ENCODE measurements around the gene ZFPL1.
"Not testable (repeated sequence)": the region's sequence is repeated elsewhere in the genome, so short reads cannot be mapped to it uniquely, and the experiment has no call there.

The ZFPL1 gene

DNA sequence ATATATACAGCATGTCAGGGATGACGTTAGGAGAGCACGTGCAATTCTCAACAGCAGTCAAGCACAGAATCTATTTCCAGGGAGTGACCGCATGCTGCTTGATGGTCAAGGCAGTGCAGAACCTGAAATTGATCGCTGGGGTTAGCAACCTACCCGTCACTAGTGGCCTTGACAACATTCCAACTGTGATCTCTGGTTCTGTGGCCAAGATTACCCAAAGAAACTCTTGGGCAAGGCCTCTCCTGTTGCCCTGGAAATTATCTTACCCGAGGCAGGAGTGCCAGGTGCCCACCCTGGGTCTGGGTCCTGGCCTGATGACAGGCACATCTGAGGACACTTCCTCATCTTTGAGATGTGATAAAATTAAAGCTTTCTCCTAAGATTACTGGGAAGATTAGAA is 29.8 kb downstream of the ZFPL1 start:
- no peak for DNase-seq (ENCODE audit: low read depth in 2 of 2, low spot score in 1 of 2)

DNA sequence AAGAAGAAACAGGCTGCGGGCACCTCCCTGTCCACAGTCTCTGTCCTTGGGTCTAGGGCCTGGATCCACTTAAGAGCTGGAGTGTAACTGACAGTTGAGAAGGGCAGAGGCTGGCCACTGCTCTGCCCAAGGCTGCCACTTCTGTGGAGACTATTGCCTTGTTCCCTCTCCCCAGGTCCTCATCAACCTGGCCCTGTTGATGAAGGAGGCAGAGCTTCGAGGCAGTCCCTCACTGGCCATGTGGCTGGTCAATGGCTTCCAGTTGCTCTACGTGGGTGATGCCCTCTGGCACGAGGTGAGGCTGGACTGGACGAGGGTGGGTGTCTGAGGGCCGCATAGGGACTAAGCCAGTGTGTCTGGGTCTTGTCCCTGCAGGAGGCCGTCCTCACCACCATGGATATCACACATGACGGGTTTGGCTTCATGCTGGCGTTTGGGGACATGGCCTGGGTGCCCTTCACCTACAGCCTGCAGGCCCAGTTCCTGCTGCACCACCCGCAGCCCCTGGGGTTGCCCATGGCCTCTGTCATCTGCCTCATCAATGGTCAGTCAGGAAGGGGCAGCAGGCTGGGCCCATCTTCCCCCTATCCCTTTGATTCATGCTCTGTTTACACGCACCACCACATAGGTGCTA is 30.6 kb downstream of the ZFPL1 start:
- DNase-seq (ENCODE audit: low read depth in 2 of 2, low spot score in 1 of 2) = no peak

DNA sequence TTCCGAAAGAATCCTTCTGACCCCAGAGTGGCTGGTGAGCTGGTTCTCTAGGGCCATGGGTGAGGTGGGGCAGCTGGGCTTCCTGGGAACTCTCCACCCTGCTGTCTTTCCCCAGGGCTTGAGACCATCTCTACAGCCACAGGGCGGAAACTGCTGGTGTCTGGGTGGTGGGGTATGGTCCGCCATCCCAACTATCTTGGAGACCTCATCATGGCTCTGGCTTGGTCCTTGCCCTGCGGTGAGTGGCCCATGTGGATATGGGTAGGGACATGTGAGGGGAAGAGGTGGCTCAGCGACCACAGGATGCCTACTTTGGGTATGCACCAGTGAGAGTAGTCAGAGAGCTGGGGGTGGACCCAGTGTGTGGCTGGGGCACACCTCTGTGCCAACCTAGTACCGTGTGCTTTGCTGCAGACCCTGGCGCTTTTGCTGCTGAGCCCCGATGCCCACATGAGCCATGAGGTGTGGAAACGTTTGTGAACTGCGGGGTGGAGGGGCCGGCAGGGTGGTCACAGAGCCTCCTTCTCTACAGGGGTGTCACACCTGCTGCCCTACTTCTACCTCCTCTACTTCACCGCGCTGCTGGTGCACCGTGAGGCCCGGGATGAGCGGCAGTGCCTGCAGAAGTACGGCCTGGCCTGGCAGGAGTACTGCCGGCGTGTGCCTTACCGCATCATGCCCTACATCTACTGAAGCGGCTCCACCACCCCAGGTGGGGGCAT is 31.5 kb downstream of the ZFPL1 start:
- no peak for DNase-seq (ENCODE audit: low read depth in 2 of 2, low spot score in 1 of 2)

DNA sequence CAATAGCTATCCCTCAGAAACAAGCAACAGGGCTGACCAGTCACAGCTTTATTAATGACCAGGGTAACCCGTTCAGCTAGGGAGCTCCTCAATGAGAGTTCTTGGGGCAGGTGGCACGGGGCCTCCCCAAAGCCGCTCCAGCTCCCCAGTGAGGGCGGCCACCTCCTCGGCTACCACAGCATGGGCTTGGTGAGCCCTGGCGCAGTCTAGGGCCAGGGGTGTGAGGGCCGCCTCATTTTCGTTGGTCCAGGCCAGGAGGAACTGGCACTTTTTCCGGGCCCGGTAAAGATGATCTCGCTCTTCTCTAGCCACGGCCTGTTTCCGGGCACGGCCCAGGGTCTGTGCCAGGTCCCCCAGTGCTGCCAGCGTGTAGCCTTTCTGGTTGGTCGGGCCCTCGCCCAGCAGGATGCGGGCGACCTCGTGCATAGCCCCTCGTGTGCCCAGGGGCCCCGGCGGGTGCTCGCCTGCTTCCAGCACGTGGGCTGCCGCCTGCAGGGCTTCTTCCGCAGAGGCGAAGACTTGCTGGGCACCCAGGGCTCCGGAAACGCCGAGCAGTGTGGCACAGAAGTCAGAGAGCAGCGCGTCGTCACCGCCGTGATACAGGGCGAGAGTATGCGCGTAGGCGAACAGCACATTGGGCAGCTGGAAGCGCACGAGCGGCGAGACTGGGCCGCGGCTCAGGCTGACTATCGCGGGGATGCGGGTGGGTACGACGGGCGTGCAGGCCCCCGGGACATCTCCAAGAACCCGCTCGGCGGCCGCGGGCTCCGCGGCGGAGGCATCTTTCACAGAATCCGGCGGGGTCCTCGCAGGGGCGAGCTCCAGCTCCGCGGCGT is 32.6 kb downstream of the ZFPL1 start:
- DNase-seq (ENCODE audit: low read depth in 2 of 2, low spot score in 1 of 2) = no peak

DNA sequence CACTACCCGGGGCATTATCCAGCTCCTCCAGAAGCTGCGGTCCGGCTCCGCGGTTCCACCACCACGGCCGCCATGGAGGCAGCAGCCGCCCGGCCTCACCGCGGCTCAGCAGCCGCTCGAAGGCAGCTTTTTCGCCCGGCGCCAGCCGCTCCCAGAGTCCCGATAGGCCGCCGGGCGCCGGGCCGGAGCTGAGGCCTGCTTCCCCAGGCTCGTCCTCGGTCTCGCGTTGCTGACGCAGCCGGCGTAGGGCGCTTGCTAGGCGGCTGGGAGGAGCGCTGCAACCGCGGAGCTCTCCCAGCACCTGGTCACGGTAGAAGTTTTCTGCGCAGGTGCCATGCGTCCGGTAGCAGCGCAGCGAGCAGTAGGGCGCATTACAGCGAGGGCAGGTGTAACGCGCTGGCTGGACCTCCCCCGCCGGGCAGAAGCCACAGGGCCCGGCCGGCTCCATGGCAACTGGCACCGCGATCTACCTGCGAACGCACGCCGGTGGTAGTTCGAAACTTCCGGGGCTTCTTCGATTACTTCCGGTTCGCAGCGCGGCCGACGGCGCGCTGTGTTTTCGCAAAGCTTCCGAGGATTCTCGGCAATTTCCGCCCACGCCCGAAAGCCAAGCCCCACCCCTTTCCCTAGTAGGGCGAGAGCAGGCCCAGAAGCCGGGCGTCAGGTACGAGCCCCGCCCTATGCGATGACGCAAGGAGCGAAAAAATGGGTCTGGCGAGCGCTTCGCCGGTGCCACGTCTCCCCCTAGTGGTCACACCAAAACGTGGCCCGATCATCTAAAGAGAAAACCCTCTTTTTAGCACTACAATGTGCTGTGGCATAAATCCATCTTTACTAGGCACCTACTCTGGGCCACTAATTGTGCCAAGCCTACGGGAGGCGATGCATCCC is 33.4 kb downstream of the ZFPL1 start, which contains the start of gene ZNHIT2:
ZNHIT2 (minus strand) TSS at position 496 of the 891 bp plus-strand sequence; CDS start at position 448, 48 bp downstream.
- peak; percentile 98 to 99 for DNase-seq (ENCODE audit: low read depth in 2 of 2, low spot score in 1 of 2)

DNA sequence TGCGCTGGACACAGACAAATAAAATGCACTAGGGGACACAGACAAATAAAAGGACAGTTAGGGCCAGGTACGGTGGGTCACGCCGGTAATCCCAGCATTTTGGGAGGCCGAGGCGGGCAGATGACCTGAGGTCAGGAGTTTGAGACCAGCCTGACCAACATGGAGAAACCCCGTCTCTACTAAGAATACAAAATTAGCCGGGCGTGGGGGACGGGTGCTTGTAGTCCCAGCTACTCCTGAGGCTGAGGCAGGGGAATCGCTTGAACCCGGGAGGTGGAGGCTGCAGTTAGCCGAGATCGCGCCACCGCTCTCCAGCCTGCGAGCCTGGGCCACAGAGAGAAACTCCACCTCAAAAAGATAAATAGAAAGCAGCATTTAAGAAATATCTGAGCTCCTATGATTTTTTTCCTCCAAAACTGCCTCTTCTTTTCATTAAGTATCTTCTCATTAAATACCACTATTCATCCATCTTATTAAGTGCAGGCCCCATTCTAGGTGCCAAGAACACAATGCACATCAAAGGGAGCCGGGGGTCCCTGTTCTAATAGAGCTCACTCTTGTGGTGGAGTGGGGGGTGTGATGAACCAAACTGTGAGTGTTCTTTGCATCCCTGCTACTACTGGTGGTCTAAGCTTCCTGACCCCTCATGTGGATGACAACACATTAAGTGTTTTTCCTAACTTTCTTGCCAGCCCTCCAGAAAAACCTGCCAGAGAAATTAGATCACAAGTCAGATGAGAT is 34.2 kb downstream of the ZFPL1 start:
- no peak for DNase-seq (ENCODE audit: low read depth in 2 of 2, low spot score in 1 of 2)

DNA sequence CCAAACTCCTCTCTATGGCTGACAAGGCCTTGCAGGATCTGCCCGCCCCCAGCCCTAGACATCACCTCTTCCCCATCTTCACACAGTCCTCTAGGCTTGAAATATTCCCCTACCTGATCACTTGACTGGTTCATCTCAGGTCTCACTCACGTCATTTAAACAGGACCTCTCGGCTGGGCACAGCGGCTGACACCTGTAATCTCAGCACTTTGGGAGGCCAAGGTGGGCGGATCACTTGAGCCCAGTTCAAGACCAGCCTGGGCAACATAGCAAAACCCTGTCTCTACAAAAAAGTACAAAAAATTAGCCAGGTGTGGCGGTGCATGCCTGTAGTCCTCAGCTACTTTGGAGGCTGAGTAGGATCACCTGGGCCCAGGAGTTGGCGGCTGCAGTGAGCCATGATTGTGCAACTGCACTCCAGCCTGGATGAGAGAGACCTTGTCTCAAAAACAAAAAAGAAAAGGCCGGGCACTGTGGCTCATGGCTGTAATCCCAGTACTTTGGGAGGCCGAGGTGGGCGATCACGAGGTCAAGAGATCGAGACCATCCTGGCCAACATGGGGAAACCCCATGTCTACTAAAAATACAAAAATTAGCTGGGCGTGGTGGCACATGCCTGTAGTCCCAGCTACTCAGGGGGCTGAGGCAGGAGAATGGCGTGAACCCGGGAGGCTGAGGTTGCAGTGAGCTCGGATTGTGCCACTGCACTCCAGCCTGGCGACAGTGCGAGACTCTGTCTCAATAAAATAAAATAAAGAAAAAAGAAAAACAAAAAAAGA is 35.1 kb downstream of the ZFPL1 start:
- DNase-seq (ENCODE audit: low read depth in 2 of 2, low spot score in 1 of 2) = not testable (repeated sequence)

DNA sequence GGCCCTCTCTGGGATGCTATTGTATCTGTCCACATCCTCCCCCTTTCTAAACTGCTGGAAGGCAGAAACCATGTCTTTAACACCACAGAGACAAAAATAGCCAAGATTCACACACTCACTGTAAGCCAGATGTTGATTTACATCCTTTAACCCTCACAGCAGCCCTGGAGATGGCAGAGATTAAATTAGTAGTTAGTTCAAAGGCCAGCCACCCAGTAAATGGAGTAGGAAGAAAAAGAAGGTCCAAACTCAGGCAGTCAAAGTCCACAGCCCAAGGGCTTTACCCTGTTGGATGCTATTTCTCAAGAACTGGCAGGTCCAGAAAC is 35.6 kb downstream of the ZFPL1 start:
- DNase-seq (ENCODE audit: low read depth in 2 of 2, low spot score in 1 of 2) = no peak

DNA sequence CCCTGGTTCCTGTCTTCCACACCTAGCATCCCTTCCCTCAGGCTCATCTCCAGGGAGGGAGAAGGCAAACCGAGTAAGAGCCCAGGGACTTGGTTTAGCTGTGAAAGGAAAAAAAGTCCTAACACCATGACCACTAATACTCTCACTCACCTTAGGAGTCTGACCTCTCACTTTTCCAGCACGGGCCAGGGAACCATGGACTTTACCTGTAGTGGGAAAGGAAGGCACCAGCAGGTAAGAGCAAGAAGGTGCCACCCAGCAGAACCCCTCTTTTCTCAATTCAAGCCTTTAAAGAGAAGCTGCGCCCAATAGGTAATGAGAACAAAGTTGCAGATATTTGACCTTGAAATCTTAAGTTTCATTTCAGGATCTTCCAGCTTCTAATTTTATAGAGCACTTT is 36.8 kb downstream of the ZFPL1 start:
- DNase-seq (ENCODE audit: low read depth in 2 of 2, low spot score in 1 of 2) = no peak

DNA sequence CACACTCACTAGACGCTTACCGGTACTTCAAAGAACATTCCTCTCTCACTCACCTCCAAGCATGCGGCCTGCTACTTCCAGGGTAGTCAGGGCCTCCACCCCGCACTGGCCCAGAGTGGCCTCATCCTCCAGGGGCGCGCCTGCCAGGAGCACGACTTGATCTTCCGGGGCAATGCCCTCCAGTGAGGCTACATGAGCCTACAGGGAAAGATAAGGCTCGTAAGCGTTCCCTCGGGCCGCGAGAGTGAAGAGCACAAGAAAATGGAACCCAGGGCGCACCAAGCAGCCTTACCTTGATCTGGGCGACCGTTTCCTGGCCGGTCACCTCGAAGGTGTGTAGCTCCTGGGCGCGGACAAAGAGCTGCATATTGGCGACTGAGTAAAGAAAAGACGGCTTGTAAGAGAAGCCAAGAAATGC is 37.4 kb downstream of the ZFPL1 start:
- no peak for DNase-seq (ENCODE audit: low read depth in 2 of 2, low spot score in 1 of 2)

DNA sequence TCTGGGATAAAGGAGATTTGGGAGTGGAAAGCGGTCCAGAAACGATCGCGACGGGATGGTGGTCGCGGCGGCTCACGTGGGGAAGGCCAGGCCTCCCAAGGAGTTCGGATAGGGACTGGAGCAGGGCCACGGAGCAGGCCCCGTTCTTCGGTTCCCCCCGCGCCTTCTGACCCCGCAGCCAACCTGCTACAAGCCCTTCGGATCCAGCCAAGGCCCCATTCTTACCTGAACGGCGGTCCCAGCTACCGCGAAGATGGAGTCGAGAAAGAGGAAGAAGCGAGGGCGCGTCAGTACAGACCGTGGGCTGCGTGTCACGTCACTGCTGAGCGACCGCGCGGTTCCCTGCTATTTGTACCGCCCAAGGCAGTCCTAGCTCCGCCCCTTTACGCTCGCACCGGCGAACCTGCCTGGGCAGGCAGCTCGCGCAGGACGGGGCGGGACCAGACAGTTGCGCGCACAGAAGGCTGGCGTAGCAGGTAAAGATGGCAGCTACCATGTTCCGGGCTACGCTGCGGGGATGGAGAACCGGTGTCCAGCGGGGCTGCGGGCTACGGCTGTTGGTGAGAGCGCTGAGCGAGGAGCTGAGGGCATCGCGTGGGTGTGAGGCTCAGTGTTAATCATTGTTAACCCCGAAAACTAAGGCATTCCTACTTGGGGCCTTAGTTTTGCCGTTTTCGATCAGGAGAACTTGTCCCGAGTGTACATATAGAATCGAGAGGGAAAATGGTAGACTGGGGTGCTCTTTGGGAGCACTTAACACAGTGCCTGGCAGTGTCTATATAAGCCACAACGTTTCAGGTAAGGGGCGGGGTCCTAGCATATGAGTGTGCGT is 38.1 kb downstream of the ZFPL1 start, which contains the start of the genes FAU and MRPL49:
FAU (minus strand) TSS at position 270 of the 832 bp plus-strand sequence. CDS start 321 bp downstream, outside the sequence.
MRPL49 (plus strand) TSS at position 457 of the 832 bp plus-strand sequence; CDS start at position 483, 26 bp downstream.
- DNase-seq (ENCODE audit: low read depth in 2 of 2, low spot score in 1 of 2) = peak; percentile 96 to 98

DNA sequence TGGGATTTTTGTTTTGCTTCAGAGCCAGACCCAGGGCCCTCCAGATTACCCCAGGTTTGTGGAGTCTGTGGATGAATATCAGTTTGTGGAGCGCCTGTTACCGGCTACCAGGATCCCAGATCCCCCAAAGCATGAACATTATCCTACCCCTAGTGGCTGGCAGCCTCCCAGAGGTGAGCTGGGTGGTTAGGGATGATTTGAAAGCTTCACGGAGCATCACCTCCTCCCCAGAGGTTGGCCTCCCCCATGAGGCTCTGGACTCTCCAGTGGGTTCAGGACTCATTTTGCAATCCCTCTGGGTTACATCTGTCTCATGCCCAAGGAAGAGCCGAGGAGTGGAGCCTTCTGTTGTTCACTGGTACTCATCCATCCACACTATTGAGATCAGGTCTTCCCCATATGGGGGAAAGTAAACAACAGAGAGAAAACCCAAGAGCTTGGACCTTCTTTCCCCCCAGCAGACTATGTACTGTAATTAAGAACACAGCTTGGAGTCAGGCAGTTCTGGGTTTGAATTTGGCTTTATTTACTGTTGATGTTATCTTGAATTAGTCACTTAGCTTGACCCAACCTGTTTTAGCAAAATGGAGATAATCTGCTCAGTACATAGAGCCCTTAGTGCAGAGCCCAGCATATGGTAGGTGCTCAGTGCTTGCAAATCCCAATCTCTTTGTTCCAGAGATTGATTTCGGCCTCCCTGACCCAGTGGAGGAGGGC is 40.6 kb downstream of the ZFPL1 start:
- DNase-seq (ENCODE audit: low read depth in 2 of 2, low spot score in 1 of 2) = no peak

DNA sequence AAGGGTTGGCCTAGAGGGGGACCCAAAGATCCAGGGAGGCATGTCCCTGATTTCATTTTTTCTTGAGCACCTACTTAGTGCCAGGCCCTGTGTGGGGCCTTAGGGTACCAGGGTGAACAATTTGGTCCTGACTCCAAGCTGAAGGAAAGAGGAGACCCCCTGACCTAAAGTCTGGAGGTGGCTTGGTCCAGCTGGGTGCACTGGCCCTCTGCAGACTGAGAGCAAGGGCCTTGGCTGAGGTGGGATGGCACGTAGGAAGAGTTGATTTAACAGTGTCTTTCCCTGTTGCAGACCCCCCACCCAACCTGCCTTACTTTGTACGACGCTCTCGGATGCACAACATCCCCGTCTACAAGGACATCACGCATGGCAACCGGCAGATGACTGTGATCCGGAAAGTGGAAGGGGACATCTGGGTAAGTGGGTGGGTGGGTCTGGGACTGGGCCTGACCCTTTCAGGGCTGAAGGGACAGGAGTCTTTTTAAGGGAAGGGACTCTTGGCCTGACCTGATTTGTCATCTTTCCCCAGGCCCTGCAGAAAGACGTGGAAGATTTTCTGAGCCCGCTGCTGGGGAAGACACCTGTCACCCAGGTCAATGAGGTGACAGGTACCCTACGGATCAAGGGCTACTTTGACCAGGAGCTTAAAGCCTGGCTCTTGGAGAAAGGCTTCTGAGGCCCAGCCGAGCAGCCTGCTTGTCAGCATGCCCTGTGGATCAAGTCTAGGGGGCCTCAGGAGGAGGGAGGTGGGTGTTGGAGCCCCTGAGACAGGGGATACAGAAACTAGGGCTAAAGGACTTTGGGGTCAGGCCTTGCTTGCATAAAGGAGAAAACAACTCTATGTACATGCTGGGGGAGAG is 41.4 kb downstream of the ZFPL1 start:
- no peak for DNase-seq (ENCODE audit: low read depth in 2 of 2, low spot score in 1 of 2)

DNA sequence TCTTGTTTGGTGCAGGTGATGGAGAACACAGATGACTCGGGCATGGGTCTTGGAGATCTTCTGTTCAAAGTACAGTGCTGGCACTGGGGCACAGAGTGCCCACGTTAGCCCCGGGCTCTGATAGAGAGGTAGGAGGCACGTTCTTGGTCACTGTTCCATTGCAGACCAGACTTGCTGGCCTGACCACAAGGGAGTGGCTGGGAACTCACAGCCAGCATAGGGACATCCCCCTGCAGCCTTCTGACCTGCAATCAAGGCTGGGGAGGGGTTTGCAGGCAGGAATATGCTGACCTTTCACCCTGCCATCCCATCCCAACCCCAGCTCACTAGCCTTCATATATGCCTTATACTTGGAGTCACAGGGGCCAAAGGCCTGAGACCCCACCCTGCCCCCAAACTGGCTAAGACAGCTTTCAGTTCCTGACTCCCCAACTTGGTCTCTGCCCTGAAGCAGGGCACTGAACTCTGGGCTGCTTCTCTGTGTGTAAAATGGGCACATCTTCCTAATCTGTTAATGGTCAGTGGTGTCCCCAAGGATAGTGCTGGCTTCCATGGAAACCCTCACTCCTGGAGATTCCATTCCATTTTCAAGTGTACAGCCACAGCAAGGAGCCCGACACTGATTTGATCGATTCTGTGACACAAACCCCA is 42.7 kb downstream of the ZFPL1 start:
- no peak for DNase-seq (ENCODE audit: low read depth in 2 of 2, low spot score in 1 of 2)

DNA sequence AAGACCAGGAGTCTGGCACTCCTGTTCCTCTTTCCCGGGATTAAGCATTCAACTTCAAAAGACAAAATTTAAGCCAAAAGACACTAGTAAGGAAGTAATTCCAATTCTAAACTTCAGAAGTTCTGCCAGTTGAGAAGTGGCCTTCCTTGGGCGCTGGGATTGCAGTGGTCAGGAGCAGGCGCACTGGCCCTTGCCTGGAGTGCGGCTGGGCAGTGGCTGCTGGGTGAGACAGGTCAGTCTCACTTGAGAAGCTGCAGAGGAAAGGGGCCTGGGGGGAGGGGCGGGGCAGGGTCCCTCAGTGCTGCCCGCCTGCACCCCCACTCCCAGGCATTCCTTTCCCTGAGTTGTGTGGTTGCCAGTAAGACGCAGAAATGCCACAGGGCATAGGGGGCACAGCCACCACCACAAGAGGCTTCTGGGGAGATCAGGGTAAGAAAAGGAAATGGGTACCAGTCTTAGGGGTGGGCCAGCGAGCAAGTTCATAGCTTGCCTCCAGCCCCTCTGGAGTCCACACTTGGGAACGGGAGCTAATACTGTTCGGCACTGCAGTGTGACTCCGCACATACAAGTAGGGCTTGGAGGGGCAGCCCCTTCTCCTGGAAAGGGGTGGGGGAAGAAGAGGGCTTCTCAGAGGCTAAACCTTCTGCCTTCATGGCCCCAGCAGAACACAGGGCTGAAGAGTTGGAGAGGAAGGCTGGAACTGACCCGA is 43.6 kb downstream of the ZFPL1 start:
- no peak for DNase-seq (ENCODE audit: low read depth in 2 of 2, low spot score in 1 of 2)
